Measurements from ENCODE around the gene TRPM3. TPM values are rescaled to one million over a fixed set of nuclear protein-coding genes. Genes with fewer than 3 reads are reported as not detected.

TRPM3 gene
- total and polyA plus RNA-seq, 9 of the 15 experiments (the other 6 are each of a cell fraction or from before 2014, with no cell fraction given) = 0.04 TPM; not detected in 8

DNA sequence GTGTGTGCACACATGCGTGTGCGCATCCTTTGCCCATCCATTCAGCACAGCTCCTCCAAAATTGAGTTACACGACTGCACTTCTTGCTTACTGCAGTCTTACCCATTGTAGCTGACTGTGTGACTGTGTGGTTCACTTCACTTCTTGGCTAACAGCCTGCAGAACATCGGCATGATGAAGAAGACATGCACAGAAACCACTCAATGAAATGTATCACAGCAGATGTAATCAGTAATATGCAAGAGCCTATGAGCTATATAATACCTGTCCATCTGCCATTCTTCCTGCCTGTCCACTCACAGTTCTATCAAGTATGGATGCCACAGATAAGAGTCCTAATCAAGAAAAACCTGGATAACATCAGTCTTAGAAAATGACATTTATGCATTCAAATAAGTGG, 83.9 kb downstream of the TRPM3 start:
- BruUV-seq (replicated peaks) = no TSS peak
- Histone ChIP-seq H3K4me3 (no peak overlapping the region), H3K4me1 (replicated peaks in 1 of 2; ENCODE audit: control insufficient read depth in 2 of 2, insufficient read depth in 2 of 2, low read length in 2 of 2) (no peaks in the 10 kb centered on the region), H3K9ac (ENCODE audit: insufficient read depth in 1 of 2, low read depth in 2 of 2, low read length in 2 of 2) (no peak overlapping the region), H3K9me3 (replicated peaks; ENCODE audit: control insufficient read depth, insufficient read depth, low read depth, low read length) (no peaks in the 10 kb centered on the region), H3K36me3 (ENCODE audit: control insufficient read depth, insufficient read depth, low read length) (no peaks in the 10 kb centered on the region), H4K20me1 (replicated peaks; ENCODE audit: control insufficient read depth, insufficient read depth, low read length) (no peaks in the 10 kb centered on the region), H3K4me2 (ENCODE audit: insufficient read depth, low read length) (no peak overlapping the region), H2AFZ (ENCODE audit: low read depth, low read length) (no peak overlapping the region), H3K27me3 (ENCODE audit: control insufficient read depth in 2 of 2, insufficient read depth in 2 of 2, low read length in 2 of 2) (no peaks in the 10 kb centered on the region), H3K27ac (ENCODE audit: extremely low read depth, low read depth, low read length) (no peak overlapping the region), H3K9me1 (ENCODE audit: control insufficient read depth, insufficient read depth, low read length) (no peaks in the 10 kb centered on the region), H3K79me2 (ENCODE audit: control insufficient read depth, insufficient read depth, low read length) (no peaks in the 10 kb centered on the region)
- TF ChIP-seq CBX5 (IDR thresholded peaks at IDR 0.05; ENCODE audit: borderline replicate concordance, low read depth) (no peak), HLTF (IDR thresholded peaks at IDR 0.05) (no peak), ZBTB7A (IDR thresholded peaks at IDR 0.05; ENCODE audit: borderline replicate concordance, control insufficient read depth, low read depth, low read length) (no peak), MTA1 (IDR thresholded peaks at IDR 0.05; ENCODE audit: borderline replicate concordance) (no peak), MCM5 (IDR thresholded peaks at IDR 0.05; ENCODE audit: low read depth) (no peak), POLR3G (IDR thresholded peaks at IDR 0.05; ENCODE audit: extremely low read depth, insufficient read length, insufficient replicate concordance) (no peak), ZZZ3 (IDR thresholded peaks at IDR 0.05) (no peak), KAT8 (IDR thresholded peaks at IDR 0.05; ENCODE audit: low read depth) (no peak)
- TF ChIP-seq, protein P1, sequence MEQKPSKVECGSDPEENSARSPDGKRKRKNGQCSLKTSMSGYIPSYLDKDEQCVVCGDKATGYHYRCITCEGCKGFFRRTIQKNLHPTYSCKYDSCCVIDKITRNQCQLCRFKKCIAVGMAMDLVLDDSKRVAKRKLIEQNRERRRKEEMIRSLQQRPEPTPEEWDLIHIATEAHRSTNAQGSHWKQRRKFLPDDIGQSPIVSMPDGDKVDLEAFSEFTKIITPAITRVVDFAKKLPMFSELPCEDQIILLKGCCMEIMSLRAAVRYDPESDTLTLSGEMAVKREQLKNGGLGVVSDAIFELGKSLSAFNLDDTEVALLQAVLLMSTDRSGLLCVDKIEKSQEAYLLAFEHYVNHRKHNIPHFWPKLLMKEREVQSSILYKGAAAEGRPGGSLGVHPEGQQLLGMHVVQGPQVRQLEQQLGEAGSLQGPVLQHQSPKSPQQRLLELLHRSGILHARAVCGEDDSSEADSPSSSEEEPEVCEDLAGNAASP (IDR thresholded peaks at IDR 0.05) = no peak
- TF ChIP-seq, protein P2, sequence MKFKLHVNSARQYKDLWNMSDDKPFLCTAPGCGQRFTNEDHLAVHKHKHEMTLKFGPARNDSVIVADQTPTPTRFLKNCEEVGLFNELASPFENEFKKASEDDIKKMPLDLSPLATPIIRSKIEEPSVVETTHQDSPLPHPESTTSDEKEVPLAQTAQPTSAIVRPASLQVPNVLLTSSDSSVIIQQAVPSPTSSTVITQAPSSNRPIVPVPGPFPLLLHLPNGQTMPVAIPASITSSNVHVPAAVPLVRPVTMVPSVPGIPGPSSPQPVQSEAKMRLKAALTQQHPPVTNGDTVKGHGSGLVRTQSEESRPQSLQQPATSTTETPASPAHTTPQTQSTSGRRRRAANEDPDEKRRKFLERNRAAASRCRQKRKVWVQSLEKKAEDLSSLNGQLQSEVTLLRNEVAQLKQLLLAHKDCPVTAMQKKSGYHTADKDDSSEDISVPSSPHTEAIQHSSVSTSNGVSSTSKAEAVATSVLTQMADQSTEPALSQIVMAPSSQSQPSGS (CRISPR knock-in tag; IDR thresholded peaks at IDR 0.05) = no peak
- TF ChIP-seq, protein P3, sequence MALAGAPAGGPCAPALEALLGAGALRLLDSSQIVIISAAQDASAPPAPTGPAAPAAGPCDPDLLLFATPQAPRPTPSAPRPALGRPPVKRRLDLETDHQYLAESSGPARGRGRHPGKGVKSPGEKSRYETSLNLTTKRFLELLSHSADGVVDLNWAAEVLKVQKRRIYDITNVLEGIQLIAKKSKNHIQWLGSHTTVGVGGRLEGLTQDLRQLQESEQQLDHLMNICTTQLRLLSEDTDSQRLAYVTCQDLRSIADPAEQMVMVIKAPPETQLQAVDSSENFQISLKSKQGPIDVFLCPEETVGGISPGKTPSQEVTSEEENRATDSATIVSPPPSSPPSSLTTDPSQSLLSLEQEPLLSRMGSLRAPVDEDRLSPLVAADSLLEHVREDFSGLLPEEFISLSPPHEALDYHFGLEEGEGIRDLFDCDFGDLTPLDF (CRISPR knock-in tag; IDR thresholded peaks at IDR 0.05) = no peak
- TF ChIP-seq, protein P4, sequence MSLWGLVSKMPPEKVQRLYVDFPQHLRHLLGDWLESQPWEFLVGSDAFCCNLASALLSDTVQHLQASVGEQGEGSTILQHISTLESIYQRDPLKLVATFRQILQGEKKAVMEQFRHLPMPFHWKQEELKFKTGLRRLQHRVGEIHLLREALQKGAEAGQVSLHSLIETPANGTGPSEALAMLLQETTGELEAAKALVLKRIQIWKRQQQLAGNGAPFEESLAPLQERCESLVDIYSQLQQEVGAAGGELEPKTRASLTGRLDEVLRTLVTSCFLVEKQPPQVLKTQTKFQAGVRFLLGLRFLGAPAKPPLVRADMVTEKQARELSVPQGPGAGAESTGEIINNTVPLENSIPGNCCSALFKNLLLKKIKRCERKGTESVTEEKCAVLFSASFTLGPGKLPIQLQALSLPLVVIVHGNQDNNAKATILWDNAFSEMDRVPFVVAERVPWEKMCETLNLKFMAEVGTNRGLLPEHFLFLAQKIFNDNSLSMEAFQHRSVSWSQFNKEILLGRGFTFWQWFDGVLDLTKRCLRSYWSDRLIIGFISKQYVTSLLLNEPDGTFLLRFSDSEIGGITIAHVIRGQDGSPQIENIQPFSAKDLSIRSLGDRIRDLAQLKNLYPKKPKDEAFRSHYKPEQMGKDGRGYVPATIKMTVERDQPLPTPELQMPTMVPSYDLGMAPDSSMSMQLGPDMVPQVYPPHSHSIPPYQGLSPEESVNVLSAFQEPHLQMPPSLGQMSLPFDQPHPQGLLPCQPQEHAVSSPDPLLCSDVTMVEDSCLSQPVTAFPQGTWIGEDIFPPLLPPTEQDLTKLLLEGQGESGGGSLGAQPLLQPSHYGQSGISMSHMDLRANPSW (CRISPR knock-in tag; IDR thresholded peaks at IDR 0.05) = no peak
- ChIA-PET POLR2A (no interaction called here), CTCF (ENCODE audit: low intra/inter-chr PET ratio) (no interaction called here)
- DNase-seq (ENCODE audit: extremely low read depth in 1 of 4, low spot score in 3 of 4) (no peak), ATAC-seq (no peak), FAIRE-seq (no peak)
- in situ Hi-C loops (cut with MboI) (no loop called here), intact Hi-C loops (cut with micrococcal nuclease) (no loop called here)
- WGBS (ENCODE audit: insufficient coverage, low coverage, missing lambda C conversion rate) = 0% methylated on average over 4 of the region's 4 CpGs

Data from K562 (cell line).